Natural killer cell (primary cell): ENCODE data around the gene CLRN3. TPM values are rescaled to one million over a fixed set of nuclear protein-coding genes. Genes with fewer than 3 reads are reported as not detected.

Source experiments
- ATAC-seq, 3 donors: fragments of 150-1000 bp in 2 of 3; fragments of 200-7000 bp in 1 of 3; cut with Tn5 transposase; 1 replicate in 1 of 3; 2 replicates in 2 of 3; pipeline ENCODE4 v1.10.0; 2021; ENCODE audit warnings: mild to moderate bottlenecking in 2 of 3, moderate library complexity in 2 of 3
- DNase-seq, 2 donors: peaks; one replicate each; pipeline versions ENCODE4 v3.0.0 to v3.0.0-alpha.2; 2013 to 2021; ENCODE audit warnings: mixed read lengths in 1 of 2
- H3K27ac ChIP-seq: one replicate; pipeline ENCODE4 v1.5.1; 2013; ENCODE audit warnings: mild to moderate bottlenecking, low read length
- H3K27me3 ChIP-seq: one replicate; pipeline ENCODE4 v1.6.1; 2013; ENCODE audit warnings: low read length; ENCODE audit not compliant: control insufficient read depth, insufficient read depth
- H3K36me3 ChIP-seq: one replicate; pipeline ENCODE4 v1.6.1; 2013; ENCODE audit warnings: low read length; ENCODE audit not compliant: control insufficient read depth, insufficient read depth
- H3K4me1 ChIP-seq: one replicate; pipeline ENCODE4 v1.6.1; 2013; ENCODE audit warnings: low read length; ENCODE audit not compliant: control insufficient read depth, insufficient read depth
- H3K4me3 ChIP-seq: one replicate; pipeline ENCODE4 v1.5.1; 2013; ENCODE audit warnings: low read length
- H3K9me3 ChIP-seq: one replicate; pipeline ENCODE4 v1.6.1; 2013; ENCODE audit warnings: low read length; ENCODE audit not compliant: control insufficient read depth, insufficient read depth
- H3K27ac Mint-ChIP-seq, 2 donors: one replicate each; pipeline ENCODE4 v1.8.0; 2022; ENCODE audit warnings: mild to moderate bottlenecking in 2 of 2, mixed read lengths in 2 of 2, moderate library complexity in 1 of 2
- H3K27me3 Mint-ChIP-seq, 2 donors: one replicate each; pipeline ENCODE4 v1.8.0; 2022; ENCODE audit warnings: low read depth in 2 of 2, mixed read lengths in 2 of 2
- H3K36me3 Mint-ChIP-seq: one replicate; pipeline ENCODE4 v1.8.0; 2022; ENCODE audit warnings: mixed read lengths
- H3K4me1 Mint-ChIP-seq, 2 donors: one replicate each; pipeline ENCODE4 v1.8.0; 2022; ENCODE audit warnings: mixed read lengths in 2 of 2
- H3K4me3 Mint-ChIP-seq: one replicate; pipeline ENCODE4 v1.8.0; 2022; ENCODE audit warnings: mild to moderate bottlenecking, moderate library complexity, mixed read lengths
- H3K9me3 Mint-ChIP-seq, 2 donors: one replicate each; pipeline ENCODE4 v1.8.0; 2022; ENCODE audit warnings: mixed read lengths in 2 of 2
- CTCF ChIP-seq: fragments of 200-600 bp; IDR thresholded peaks from one replicate; pipeline ENCODE4 v1.8.0; 2022; ENCODE audit warnings: antibody characterized with exemption
- WGBS: methylation state at CpG from one replicate; pipeline ENCODE4 v1.1.7; 2013; ENCODE audit warnings: missing lambda C conversion rate; ENCODE audit not compliant: insufficient coverage; 5-methylcytosine and 5-hydroxymethylcytosine counted together
- intact Hi-C: fragments of 100-400 bp; cut with micrococcal nuclease; formaldehyde crosslinking; loops from one replicate; pipeline ENCODE4 v1.14.2; 2022
- total RNA-seq, 4 donors: library from RNA; stranded (reverse); fragments of 120-200 nt in 1 of 4; gene quantifications; one replicate each; pipeline versions ENCODE4 v1.2.3 to v1.2.4, GENCODE V29; 2013 to 2022

The CLRN3 gene
- total RNA-seq, 3 donors from 2014 or later (not counting 1 experiment from before 2014, with no cell fraction given), result not detected

GRCh38 chr10:127851661-127852194 is 41.0 kb downstream of the CLRN3 start:
- Histone ChIP-seq H3K27ac (no peak overlapping the region), H3K4me1 (peaks cover 31% of the 10 kb centered on the region), H3K27me3 (peaks cover 3% of the 10 kb centered on the region), H3K9me3 (peaks cover 3% of the 10 kb centered on the region), H3K4me3 (no peak overlapping the region), H3K36me3 (no peaks in the 10 kb centered on the region)
- DNase-seq, result no peak
- H3K36me3 Mint-ChIP-seq, result no peaks in the 10 kb centered on the region
- 88% methylated on average over 14 of the region's 14 CpGs for WGBS
- peaks cover 14 to 18% of the 10 kb centered on the region in 2 donors for H3K4me1 Mint-ChIP-seq
- H3K4me3 Mint-ChIP-seq, result no peak overlapping the region
- no peak for TF ChIP-seq CTCF
- intact Hi-C loops, result loop anchor here (5.0 to 10.0 kb wide), 3 partner anchors 287 to 1869 kb away; no protein-coding TSS in a partner anchor
- ATAC-seq, result no peak
- H3K27ac Mint-ChIP-seq, result no peak overlapping the region
- peaks cover 16 to 19% of the 10 kb centered on the region in 2 donors for H3K27me3 Mint-ChIP-seq
- H3K9me3 Mint-ChIP-seq, result peaks cover 2 to 4% of the 10 kb centered on the region in 2 donors

GRCh38 chr10:127850944-127851343 is 41.8 kb downstream of the CLRN3 start:
- Histone ChIP-seq H3K4me1 (peaks cover 31% of the 10 kb centered on the region), H3K27ac (no peak overlapping the region), H3K4me3 (no peak overlapping the region), H3K27me3 (peaks cover 3% of the 10 kb centered on the region), H3K9me3 (peaks cover 3% of the 10 kb centered on the region), H3K36me3 (no peaks in the 10 kb centered on the region)
- Mint-ChIP-seq H3K9me3 (peaks cover 2 to 4% of the 10 kb centered on the region in 2 donors), H3K4me3 (no peak overlapping the region), H3K4me1 (peaks cover 14 to 18% of the 10 kb centered on the region in 2 donors), H3K36me3 (no peaks in the 10 kb centered on the region), H3K27me3 (peaks cover 16 to 22% of the 10 kb centered on the region in 2 donors), H3K27ac (peak overlapping the region in 1 of 2 donors; percentile 13)
- 83% methylated on average over 10 of the region's 10 CpGs for WGBS
- no peak for TF ChIP-seq CTCF
- ATAC-seq, result no peak
- DNase-seq, result no peak
- intact Hi-C loops, result loop anchor here (5.0 to 10.0 kb wide), 3 partner anchors 286 to 1869 kb away; no protein-coding TSS in a partner anchor

GRCh38 chr10:127849921-127850320 is 42.8 kb downstream of the CLRN3 start:
- Histone ChIP-seq H3K36me3 (no peaks in the 10 kb centered on the region), H3K4me3 (no peak overlapping the region), H3K9me3 (peaks cover 3% of the 10 kb centered on the region), H3K27ac (no peak overlapping the region), H3K4me1 (peaks cover 24% of the 10 kb centered on the region), H3K27me3 (peaks cover 3% of the 10 kb centered on the region)
- Mint-ChIP-seq H3K4me1 (peaks cover 14 to 18% of the 10 kb centered on the region in 2 donors), H3K27me3 (peaks cover 16 to 28% of the 10 kb centered on the region in 2 donors), H3K27ac (no peak overlapping the region), H3K9me3 (peaks cover 2 to 4% of the 10 kb centered on the region in 2 donors), H3K36me3 (no peaks in the 10 kb centered on the region), H3K4me3 (no peak overlapping the region)
- 72% methylated on average over 8 of the region's 8 CpGs for WGBS
- no peak for DNase-seq
- no peak for TF ChIP-seq CTCF
- ATAC-seq, result no peak
- intact Hi-C loops, result loop anchor here (5.0 to 10.0 kb wide), 3 partner anchors 285 to 1868 kb away; no protein-coding TSS in a partner anchor
